RWPE2 (cell line): ENCODE measurements around the gene B4GALNT4.
A peak's percentile ranks its signal among the peaks of the same experiment; 100 is the strongest.

Source experiments
- ATAC-seq: fragments of 200-7000 bp; cut with Tn5 transposase; 3 replicates; pipeline ENCODE4 v1.9.1; 2021; ENCODE audit warnings: low read depth
- DNase-seq: peaks from one replicate; pipeline ENCODE4 v3.0.0-alpha.2; 2020; ENCODE audit warnings: low spot score
- H3K27ac ChIP-seq: fragments of 450-650 bp; 2 replicates; pipeline ENCODE4 v1.5.1; 2017; ENCODE audit warnings: mild to moderate bottlenecking; ENCODE audit not compliant: poor library complexity, severe bottlenecking
- H3K27me3 ChIP-seq: fragments of 250-450 bp; sonication (Bioruptor Pico); 2 replicates; pipeline ENCODE4 v1.5.1; 2021; ENCODE audit warnings: mild to moderate bottlenecking, moderate library complexity; ENCODE audit not compliant: insufficient read depth, poor library complexity, severe bottlenecking
- H3K36me3 ChIP-seq: fragments of 250-450 bp; sonication (Bioruptor Pico); 2 replicates; pipeline ENCODE4 v1.5.1; 2020; ENCODE audit warnings: low read depth, mild to moderate bottlenecking, moderate library complexity
- H3K4me1 ChIP-seq: fragments of 250-450 bp; sonication (Bioruptor Pico); 2 replicates; pipeline ENCODE4 v1.5.1; 2021; ENCODE audit warnings: mild to moderate bottlenecking, moderate library complexity; ENCODE audit not compliant: insufficient read depth, poor library complexity, severe bottlenecking
- H3K4me3 ChIP-seq: fragments of 250-450 bp; sonication (Bioruptor Pico); 2 replicates; pipeline ENCODE4 v1.5.1; 2021; ENCODE audit warnings: mild to moderate bottlenecking, moderate library complexity; ENCODE audit not compliant: severe bottlenecking
- H3K9me3 ChIP-seq: fragments of 250-450 bp; sonication (Bioruptor Pico); 2 replicates; pipeline ENCODE4 v1.5.1; 2021; ENCODE audit warnings: mild to moderate bottlenecking, moderate library complexity; ENCODE audit not compliant: severe bottlenecking
- CTCF ChIP-seq: fragments of 450-650 bp; IDR thresholded peaks from one replicate; pipeline ENCODE4 v1.5.1; 2017; ENCODE audit warnings: mild to moderate bottlenecking, moderate library complexity; ENCODE audit not compliant: poor library complexity, severe bottlenecking

Gene B4GALNT4

GRCh38 chr11:414318-414857, 45.1 kb downstream of the B4GALNT4 start:
- TF ChIP-seq CTCF, result no peak
- peak overlapping the region; percentile 61 for H3K27ac ChIP-seq
- ATAC-seq, result no peak; the same call in 2 of the 3 replicates
- DNase-seq, result no peak
- peaks cover 14% of the 10 kb centered on the region for H3K4me1 ChIP-seq
- H3K4me3 ChIP-seq, result no peak overlapping the region
- no peaks in the 10 kb centered on the region for H3K9me3 ChIP-seq
- no peaks in the 10 kb centered on the region for H3K36me3 ChIP-seq
- H3K27me3 ChIP-seq, result no peaks in the 10 kb centered on the region

- no peak for ATAC-seq
- H3K4me3 ChIP-seq, result peak overlapping the region; percentile 53
- no peak for TF ChIP-seq CTCF
- no peaks in the 10 kb centered on the region for H3K9me3 ChIP-seq
- peaks cover 14% of the 10 kb centered on the region for H3K4me1 ChIP-seq
- peak overlapping the region; percentile 61 for H3K27ac ChIP-seq
- no peak for DNase-seq
- H3K36me3 ChIP-seq, result no peaks in the 10 kb centered on the region
- no peaks in the 10 kb centered on the region for H3K27me3 ChIP-seq
Observed at GRCh38 chr11:415640-416041, 46.3 kb downstream of the B4GALNT4 start.

GRCh38 chr11:416051-416756, 46.9 kb downstream of the B4GALNT4 start:
- ATAC-seq, result peak; percentile 7
- peak overlapping the region; percentile 53 for H3K4me3 ChIP-seq

GRCh38 chr11:416757-417621, 47.7 kb downstream of the B4GALNT4 start:
- no peak for TF ChIP-seq CTCF
- Histone ChIP-seq H3K4me3 (peak overlapping the region; percentile 53), H3K36me3 (no peaks in the 10 kb centered on the region), H3K27me3 (no peaks in the 10 kb centered on the region), H3K9me3 (no peaks in the 10 kb centered on the region), H3K27ac (peak overlapping the region; percentile 61), H3K4me1 (peaks cover 14% of the 10 kb centered on the region)
- DNase-seq (no peak), ATAC-seq (peak; percentile 62)

More at GRCh38 chr11:416051-416756, 46.9 kb downstream of the B4GALNT4 start:
- H3K27ac ChIP-seq, result peak overlapping the region; percentile 61
- TF ChIP-seq CTCF, result no peak
- H3K9me3 ChIP-seq, result no peaks in the 10 kb centered on the region
- H3K27me3 ChIP-seq, result no peaks in the 10 kb centered on the region
- H3K4me1 ChIP-seq, result peaks cover 14% of the 10 kb centered on the region
- no peak for DNase-seq
- H3K36me3 ChIP-seq, result no peaks in the 10 kb centered on the region
